GM18909 (cell line): ENCODE measurements around the gene DAPK1.

Experiments used
- ATAC-seq: cut with Tn5 transposase; IDR thresholded peaks from one replicate; pipeline ENCODE4 v1.9.1; 2021; ENCODE audit warnings: mild to moderate bottlenecking; ENCODE audit not compliant: unreplicated experiment, poor library complexity

The DAPK1 gene

GRCh38 chr9:87699835-87700234 is 202.2 kb downstream of the DAPK1 start:
- ATAC-seq: no peak

GRCh38 chr9:87701491-87701890 is 203.8 kb downstream of the DAPK1 start:
- no peak for ATAC-seq

GRCh38 chr9:87701931-87702421 is 204.3 kb downstream of the DAPK1 start:
- ATAC-seq: no peak

GRCh38 chr9:87702921-87703320 is 205.3 kb downstream of the DAPK1 start:
- ATAC-seq: no peak

GRCh38 chr9:87703636-87704276 is 206.1 kb downstream of the DAPK1 start:
- ATAC-seq: no peak

- ATAC-seq: no peak
Measured at GRCh38 chr9:87704342-87704741, 206.7 kb downstream of the DAPK1 start.

- ATAC-seq: no peak
Measured at GRCh38 chr9:87706066-87706739, 208.5 kb downstream of the DAPK1 start.

- ATAC-seq: no peak
Measured at GRCh38 chr9:87707805-87708506, 210.3 kb downstream of the DAPK1 start.

- no peak for ATAC-seq
Measured at GRCh38 chr9:87708546-87708945, 210.9 kb downstream of the DAPK1 start.

- no peak for ATAC-seq
Measured at GRCh38 chr9:87708986-87709728, 211.5 kb downstream of the DAPK1 start.

- ATAC-seq: no peak
Measured at GRCh38 chr9:87710443-87710842, 212.8 kb downstream of the DAPK1 start.

GRCh38 chr9:87711857-87712800 is 214.5 kb downstream of the DAPK1 start:
- ATAC-seq: no peak

GRCh38 chr9:87712801-87713277 is 215.2 kb downstream of the DAPK1 start:
- no peak for ATAC-seq

- ATAC-seq: no peak
Measured at GRCh38 chr9:87713278-87713987, 215.8 kb downstream of the DAPK1 start.

GRCh38 chr9:87713988-87714330 is 216.3 kb downstream of the DAPK1 start:
- no peak for ATAC-seq

GRCh38 chr9:87714819-87715218 is 217.2 kb downstream of the DAPK1 start:
- ATAC-seq: no peak

- no peak for ATAC-seq
Measured at GRCh38 chr9:87716141-87716540, 218.5 kb downstream of the DAPK1 start.

GRCh38 chr9:87717456-87717855 is 219.8 kb downstream of the DAPK1 start:
- ATAC-seq: no peak

- no peak for ATAC-seq
Measured at GRCh38 chr9:87718231-87718630, 220.6 kb downstream of the DAPK1 start.
